ENCODE data around the gene TXNL1.
"Not testable (repeated sequence)": the region's sequence is repeated elsewhere in the genome, so short reads cannot be mapped to it uniquely, and the experiment has no call there.

Gene TXNL1

GRCh38 chr18:56638232-56639103 lies at the start of gene TXNL1:
TSS of gene TXNL1 (minus strand) at chr18:56638592. CDS start at chr18:56638440, 152 bp downstream.
- ATAC-seq = peak; percentile 98
- Mint-ChIP-seq H3K4me3 (peak within 1 kb of the TSS; percentile 100), H3K9me3 (no peaks in the 10 kb centered on the region), H3K27ac (peak within 1 kb of the TSS; percentile 99), H3K4me1 (peaks cover 26% of the 10 kb centered on the region), H3K36me3 (peaks cover 44% of the 10 kb centered on the region)
- peak; percentile 95 to 98 for DNase-seq (ENCODE audit: low spot score in 2 of 2)

- no peak for DNase-seq (ENCODE audit: low spot score in 2 of 2)
- no peak overlapping the region for H3K4me3 Mint-ChIP-seq
- ATAC-seq = no peak
- H3K36me3 Mint-ChIP-seq = peaks cover 35% of the 10 kb centered on the region
- H3K9me3 Mint-ChIP-seq = no peaks in the 10 kb centered on the region
- no peak overlapping the region for H3K27ac Mint-ChIP-seq
- no peaks in the 10 kb centered on the region for H3K4me1 Mint-ChIP-seq
Observed at GRCh38 chr18:56684277-56684676, 45.9 kb upstream of the TXNL1 start.

- Mint-ChIP-seq H3K4me1 (no peaks in the 10 kb centered on the region), H3K4me3 (no peak overlapping the region), H3K36me3 (peaks cover 12% of the 10 kb centered on the region), H3K9me3 (peaks cover 4% of the 10 kb centered on the region), H3K27ac (no peak overlapping the region)
- DNase-seq (ENCODE audit: low spot score in 2 of 2) (no peak), ATAC-seq (no peak)
Observed at GRCh38 chr18:56678836-56679565, 40.6 kb upstream of the TXNL1 start.

- Mint-ChIP-seq H3K4me1 (peaks cover under 1% of the 10 kb centered on the region), H3K9me3 (peaks cover 4% of the 10 kb centered on the region), H3K36me3 (peaks cover 25% of the 10 kb centered on the region), H3K4me3 (no peak overlapping the region), H3K27ac (no peak overlapping the region)
- ATAC-seq (no peak), DNase-seq (ENCODE audit: low spot score in 2 of 2) (no peak)
Observed at GRCh38 chr18:56676639-56677038, 38.2 kb upstream of the TXNL1 start.

- peaks cover 20% of the 10 kb centered on the region for H3K4me1 Mint-ChIP-seq
Observed at GRCh38 chr18:56672981-56673380, 34.6 kb upstream of the TXNL1 start.

GRCh38 chr18:56672391-56672790 lies 34.0 kb upstream of the TXNL1 start:
- no peak overlapping the region for H3K4me3 Mint-ChIP-seq
- peaks cover 25% of the 10 kb centered on the region for H3K36me3 Mint-ChIP-seq
- no peak overlapping the region for H3K27ac Mint-ChIP-seq
- no peaks in the 10 kb centered on the region for H3K9me3 Mint-ChIP-seq
- H3K4me1 Mint-ChIP-seq = peaks cover 20% of the 10 kb centered on the region
- DNase-seq (ENCODE audit: low spot score in 2 of 2) (no peak), ATAC-seq (no peak)

More at GRCh38 chr18:56672981-56673380, 34.6 kb upstream of the TXNL1 start:
- no peak for DNase-seq (ENCODE audit: low spot score in 2 of 2)
- ATAC-seq = no peak
- H3K4me3 Mint-ChIP-seq = no peak overlapping the region
- no peak overlapping the region for H3K27ac Mint-ChIP-seq
- peaks cover 25% of the 10 kb centered on the region for H3K36me3 Mint-ChIP-seq
- peaks cover 4% of the 10 kb centered on the region for H3K9me3 Mint-ChIP-seq

DNA sequence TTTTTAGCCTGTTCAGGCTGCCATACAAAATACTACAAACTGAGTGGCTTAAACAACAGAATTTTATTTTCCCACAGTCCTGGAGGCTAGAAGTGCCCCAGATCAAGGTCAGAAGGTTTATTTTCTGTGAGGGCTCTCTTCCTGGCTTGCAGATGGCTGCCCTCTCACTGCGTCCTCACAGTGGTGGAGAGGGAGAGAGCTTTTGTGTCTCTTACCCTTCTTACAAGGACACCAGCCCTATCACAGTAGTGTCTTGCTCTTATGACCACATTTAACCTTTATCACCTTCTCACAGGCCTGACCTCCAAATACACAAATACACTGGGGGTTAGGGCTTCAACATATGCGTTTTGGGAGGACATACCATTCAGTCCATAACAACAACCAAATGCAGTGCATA lies 24.5 kb upstream of the TXNL1 start:
- H3K4me1 Mint-ChIP-seq = peaks cover 27% of the 10 kb centered on the region
- DNase-seq (ENCODE audit: low spot score in 2 of 2) = no peak
- H3K4me3 Mint-ChIP-seq = no peak overlapping the region
- H3K36me3 Mint-ChIP-seq = no peaks in the 10 kb centered on the region
- ATAC-seq = no peak
- H3K9me3 Mint-ChIP-seq = no peaks in the 10 kb centered on the region
- H3K27ac Mint-ChIP-seq = no peak overlapping the region

- ATAC-seq (no peak), DNase-seq (ENCODE audit: low spot score in 2 of 2) (no peak)
- Mint-ChIP-seq H3K4me3 (no peak overlapping the region), H3K36me3 (no peaks in the 10 kb centered on the region), H3K9me3 (no peaks in the 10 kb centered on the region), H3K4me1 (peaks cover 27% of the 10 kb centered on the region), H3K27ac (no peak overlapping the region)
Observed at GRCh38 chr18:56662502-56662901, 24.1 kb upstream of the TXNL1 start.

DNA sequence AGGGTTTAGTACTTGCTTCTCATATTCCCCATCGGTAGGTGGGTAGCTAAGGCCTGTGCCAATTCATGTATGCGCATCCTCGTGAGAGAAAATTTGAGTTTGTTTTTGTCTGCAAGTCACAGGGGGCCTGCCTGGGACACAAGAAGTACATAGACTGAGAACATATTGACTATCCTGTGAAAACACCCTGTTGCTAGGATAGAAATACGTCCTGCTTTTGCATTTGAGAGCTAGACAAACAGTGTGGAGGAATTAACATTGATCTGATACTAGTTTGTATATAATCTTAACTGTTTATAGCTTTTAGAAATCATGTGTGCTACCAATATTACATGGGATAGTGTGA lies 23.6 kb upstream of the TXNL1 start:
- Mint-ChIP-seq H3K36me3 (no peaks in the 10 kb centered on the region), H3K4me3 (no peak overlapping the region), H3K27ac (no peak overlapping the region), H3K9me3 (no peaks in the 10 kb centered on the region), H3K4me1 (peaks cover 23% of the 10 kb centered on the region)
- DNase-seq (ENCODE audit: low spot score in 2 of 2) (no peak), ATAC-seq (no peak)

DNA sequence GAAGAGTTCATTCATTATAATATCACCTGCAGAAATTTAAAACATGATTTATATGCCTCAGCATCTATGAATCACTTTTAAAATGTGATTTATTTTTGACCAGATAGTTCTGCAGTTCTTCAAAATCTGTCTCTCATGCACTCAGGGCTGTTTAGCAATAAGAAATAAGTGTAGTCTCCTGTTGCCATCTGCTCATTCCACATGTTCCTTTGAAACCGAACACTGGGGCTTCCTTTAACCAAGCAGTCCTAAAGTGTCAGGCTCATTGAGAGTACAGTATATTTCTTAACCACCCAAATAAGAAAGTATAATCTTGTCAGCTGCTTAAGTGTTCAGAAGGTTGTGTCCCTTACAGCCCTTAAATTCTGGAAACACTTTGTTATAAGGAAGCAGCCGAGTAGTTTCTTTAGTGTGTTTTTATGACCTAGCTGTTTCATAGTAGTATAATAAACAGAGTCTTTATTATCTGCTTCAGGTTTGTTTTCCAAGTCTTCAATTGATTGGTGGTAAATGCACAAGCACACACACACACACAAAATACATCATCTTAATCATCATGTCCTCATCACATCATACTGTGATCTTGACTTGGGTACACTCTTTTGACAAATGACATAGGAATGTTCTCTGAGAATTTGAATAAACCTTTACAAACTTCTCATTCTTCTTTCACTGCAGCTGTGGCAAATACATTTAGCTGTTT lies 23.1 kb upstream of the TXNL1 start:
- Mint-ChIP-seq H3K27ac (no peak overlapping the region), H3K4me1 (peaks cover 20% of the 10 kb centered on the region), H3K4me3 (no peak overlapping the region), H3K36me3 (no peaks in the 10 kb centered on the region), H3K9me3 (no peaks in the 10 kb centered on the region)
- no peak for ATAC-seq
- DNase-seq (ENCODE audit: low spot score in 2 of 2) = no peak

DNA sequence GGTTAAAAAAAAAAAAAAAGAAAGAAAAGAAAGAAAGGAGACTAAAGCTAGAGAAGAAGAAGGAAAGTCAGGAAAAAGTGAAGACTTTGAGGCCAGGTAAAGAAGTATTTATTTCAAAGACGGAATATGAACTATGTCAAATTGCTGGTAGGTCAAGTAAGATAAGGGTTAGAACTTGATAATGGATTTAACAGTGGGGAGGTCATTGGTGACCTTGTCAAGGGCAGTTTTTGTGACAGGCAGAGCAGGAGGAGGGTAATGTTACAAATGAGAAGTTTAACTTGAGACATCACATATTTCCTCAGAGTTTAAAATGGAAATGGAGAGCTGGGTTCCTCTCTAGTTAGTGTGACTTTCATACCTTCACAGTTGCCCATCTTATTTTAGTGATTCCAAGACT lies 22.3 kb upstream of the TXNL1 start:
- Mint-ChIP-seq H3K4me1 (peaks cover 20% of the 10 kb centered on the region), H3K36me3 (no peaks in the 10 kb centered on the region), H3K4me3 (no peak overlapping the region), H3K27ac (no peak overlapping the region), H3K9me3 (no peaks in the 10 kb centered on the region)
- no peak for ATAC-seq
- no peak for DNase-seq (ENCODE audit: low spot score in 2 of 2)

GRCh38 chr18:56659111-56659510 lies 20.7 kb upstream of the TXNL1 start:
- Mint-ChIP-seq H3K9me3 (no peaks in the 10 kb centered on the region), H3K4me3 (no peak overlapping the region), H3K36me3 (peaks cover 5% of the 10 kb centered on the region), H3K4me1 (peaks cover 33% of the 10 kb centered on the region), H3K27ac (no peak overlapping the region)
- ATAC-seq (no peak), DNase-seq (ENCODE audit: low spot score in 2 of 2) (no peak)

DNA sequence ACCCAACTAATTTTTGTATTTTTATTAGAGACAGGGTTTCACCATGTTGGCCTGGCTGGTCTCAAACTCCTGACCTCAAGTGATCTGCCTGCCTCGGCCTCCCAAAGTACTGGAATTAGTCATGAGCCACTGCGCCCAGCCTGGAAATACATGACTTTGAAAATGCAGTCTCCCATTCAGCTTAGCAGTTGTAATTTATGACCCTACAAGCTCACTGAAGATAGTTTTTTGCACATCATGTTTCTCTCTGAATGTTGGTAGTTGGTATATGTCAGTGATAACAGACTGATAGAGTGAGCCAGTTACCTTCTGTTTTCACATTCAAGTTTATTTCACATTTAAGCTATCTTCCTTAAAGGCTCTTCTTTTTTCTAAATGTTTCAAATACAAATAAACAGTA lies 19.9 kb upstream of the TXNL1 start:
- no peak overlapping the region for H3K4me3 Mint-ChIP-seq
- H3K4me1 Mint-ChIP-seq = peaks cover 40% of the 10 kb centered on the region
- no peak for DNase-seq (ENCODE audit: low spot score in 2 of 2)
- peaks cover 5% of the 10 kb centered on the region for H3K36me3 Mint-ChIP-seq
- H3K9me3 Mint-ChIP-seq = no peaks in the 10 kb centered on the region
- no peak overlapping the region for H3K27ac Mint-ChIP-seq
- no peak for ATAC-seq

GRCh38 chr18:56654280-56654679 lies 15.9 kb upstream of the TXNL1 start:
- ATAC-seq; H3K9me3 Mint-ChIP-seq; H3K4me3 Mint-ChIP-seq; H3K27ac Mint-ChIP-seq; DNase-seq (ENCODE audit: low spot score in 2 of 2): not testable (repeated sequence)
- peaks cover 18% of the 10 kb centered on the region for H3K36me3 Mint-ChIP-seq
- peaks cover 52% of the 10 kb centered on the region for H3K4me1 Mint-ChIP-seq

DNA sequence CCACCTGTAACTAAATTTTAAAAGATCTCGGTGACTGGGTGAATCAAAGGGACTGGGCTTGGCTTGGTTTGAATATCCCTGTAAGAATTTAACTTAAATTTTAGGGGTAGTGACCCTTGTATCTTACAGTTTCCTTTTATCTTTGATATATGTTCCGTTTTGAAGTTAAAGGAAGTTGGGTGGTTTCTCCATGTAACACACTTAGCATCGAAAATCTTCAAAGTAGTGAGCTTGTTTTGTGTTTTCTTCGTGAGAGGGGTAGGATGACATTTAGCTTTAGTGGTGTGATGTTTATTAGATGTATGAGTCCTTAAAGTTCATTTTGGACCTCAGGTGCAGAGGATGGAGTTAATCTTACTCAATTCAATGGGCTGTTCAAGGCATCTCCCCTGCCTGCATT lies 14.4 kb upstream of the TXNL1 start:
- Mint-ChIP-seq H3K4me3 (peak overlapping the region; percentile 88), H3K9me3 (peaks cover 5% of the 10 kb centered on the region)

More for the DNA sequence above, 14.4 kb upstream of the TXNL1 start:
- H3K27ac Mint-ChIP-seq = peak overlapping the region; percentile 98
- peaks cover 59% of the 10 kb centered on the region for H3K4me1 Mint-ChIP-seq
- ATAC-seq (no peak), DNase-seq (ENCODE audit: low spot score in 2 of 2) (no peak)
- peaks cover 18% of the 10 kb centered on the region for H3K36me3 Mint-ChIP-seq

All from stimulated activated effector memory CD8-positive, alpha-beta T cell treated with anti-CD3 and anti-CD28 coated beads, Interleukin-12 subunit alpha, Interleukin-12 subunit beta, amount 100 ng/mL, for 72 hours (primary cell).